Measurements from ENCODE around the gene GAB1.

DNA sequence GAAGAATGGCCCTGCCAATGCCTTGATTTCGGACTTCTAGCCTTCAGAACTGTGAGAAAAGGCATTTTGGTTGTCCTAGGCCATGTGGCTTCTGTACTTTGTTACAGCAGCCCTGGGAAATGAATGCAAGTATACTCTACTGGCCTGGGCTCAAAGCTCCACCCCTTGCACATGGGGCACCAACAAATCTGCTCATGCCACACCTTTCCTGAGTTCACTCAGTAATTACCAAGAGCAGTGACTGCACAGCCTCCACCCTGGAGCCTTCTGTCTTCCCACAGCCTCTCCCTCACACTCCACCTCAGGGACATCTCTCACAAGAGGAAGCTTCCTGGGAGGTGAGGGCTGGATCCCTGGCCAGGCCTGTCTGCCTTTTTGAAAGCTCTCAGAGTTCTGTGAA lies 29.1 kb upstream of the GAB1 start:
- no peak for TF ChIP-seq SRSF9 (IDR thresholded peaks at IDR 0.05; ENCODE audit: borderline replicate concordance, insufficient read depth, low read depth, low read length, poor library complexity, severe bottlenecking)
- TF ChIP-seq RXRA (CRISPR knock-in tag; IDR thresholded peaks at IDR 0.05), result no peak
- no peak for TF ChIP-seq JUND (CRISPR knock-in tag; IDR thresholded peaks at IDR 0.05)
- TF ChIP-seq POLR2A (IDR thresholded peaks at IDR 0.05; ENCODE audit: insufficient read depth in 1 of 2, low read depth in 2 of 2, low read length in 2 of 2), result no peak
- TF ChIP-seq PHF8 (CRISPR knock-in tag; IDR thresholded peaks at IDR 0.05), result no peak
- TF ChIP-seq ZNF878 (CRISPR knock-in tag; IDR thresholded peaks at IDR 0.05), result no peak
- TF ChIP-seq U2AF1 (optimal IDR thresholded peaks at IDR 0.05; ENCODE audit: low read depth, low read length), result no peak
- TF ChIP-seq, protein P1, sequence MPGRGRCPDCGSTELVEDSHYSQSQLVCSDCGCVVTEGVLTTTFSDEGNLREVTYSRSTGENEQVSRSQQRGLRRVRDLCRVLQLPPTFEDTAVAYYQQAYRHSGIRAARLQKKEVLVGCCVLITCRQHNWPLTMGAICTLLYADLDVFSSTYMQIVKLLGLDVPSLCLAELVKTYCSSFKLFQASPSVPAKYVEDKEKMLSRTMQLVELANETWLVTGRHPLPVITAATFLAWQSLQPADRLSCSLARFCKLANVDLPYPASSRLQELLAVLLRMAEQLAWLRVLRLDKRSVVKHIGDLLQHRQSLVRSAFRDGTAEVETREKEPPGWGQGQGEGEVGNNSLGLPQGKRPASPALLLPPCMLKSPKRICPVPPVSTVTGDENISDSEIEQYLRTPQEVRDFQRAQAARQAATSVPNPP (CRISPR knock-in tag; IDR thresholded peaks at IDR 0.05), result no peak
